Body of pancreas (tissue), 4 donors: Measurements from ENCODE around the gene AIMP2. TPM values are rescaled to one million over a fixed set of nuclear protein-coding genes. Genes with fewer than 3 reads are reported as not detected.
A peak's percentile ranks its signal among the peaks of the same experiment; 100 is the strongest.
"Not testable (repeated sequence)": the region's sequence is repeated elsewhere in the genome, so short reads cannot be mapped to it uniquely, and the experiment has no call there.

Source experiments
- ATAC-seq: fragments of 150-250 bp; one replicate; pipeline ENCODE4 v1.9.1; 2016
- DNase-seq, 4 donors: peaks; one replicate each; pipeline ENCODE4 v3.0.0-alpha.2; 2019
- H3K27ac ChIP-seq, 4 donors: fragments of 200-600 bp; sonication (generic); 1 replicate in 3 of 4; 2 replicates in 1 of 4; pipeline versions ENCODE4 v1.5.1 to v1.6.1; 2016 to 2019; ENCODE audit warnings: mild to moderate bottlenecking in 1 of 4, mixed read lengths in 1 of 4, moderate library complexity in 1 of 4
- H3K27me3 ChIP-seq, 2 donors: fragments of 200-600 bp; sonication (generic); one replicate each; pipeline ENCODE4 v1.6.0; 2016; ENCODE audit warnings: mild to moderate bottlenecking in 1 of 2
- H3K36me3 ChIP-seq, 2 donors: fragments of 200-600 bp; sonication (generic); replicated peaks in 1 of 2; 2 replicates each; pipeline ENCODE4 v1.5.1; 2016; ENCODE audit warnings: low read depth in 2 of 2; ENCODE audit not compliant: insufficient read depth in 1 of 2
- H3K4me1 ChIP-seq: fragments of 200-600 bp; sonication (generic); one replicate; pipeline ENCODE4 v1.6.0; 2016
- H3K4me3 ChIP-seq, 2 donors: fragments of 200-600 bp; sonication (generic); 1 replicate in 1 of 2; 2 replicates in 1 of 2; pipeline ENCODE4 v1.5.1; 2016 to 2019
- H3K9me3 ChIP-seq, 3 donors: fragments of 200-600 bp; sonication (generic); 1 replicate in 2 of 3; 2 replicates in 1 of 3; pipeline ENCODE4 v1.5.1; 2016
- POLR2A ChIP-seq, 3 donors: fragments of 450-650 bp; IDR thresholded peaks; one replicate each; pipeline ENCODE4 v1.6.1; 2016; ENCODE audit warnings: antibody characterized with exemption in 3 of 3, mild to moderate bottlenecking in 2 of 3
- WGBS, 2 donors: methylation state at CpG; one replicate each; pipeline ENCODE4 v1.1.5; 2017; 5-methylcytosine and 5-hydroxymethylcytosine counted together
- intact Hi-C: fragments of 100-400 bp; cut with DNase I; formaldehyde crosslinking; loops from one replicate; pipeline ENCODE4 v1.15.1; 2023
- small RNA-seq: library from RNA; depleted of rRNA; stranded (forward); fragments of <200 nt; gene quantifications from one replicate; pipeline ENCODE3, GENCODE V24; 2016
- total RNA-seq, 2 donors: library from RNA; depleted of rRNA; stranded (reverse); fragments of >200 nt; gene quantifications; one replicate each; pipeline ENCODE4 v1.1.0, GENCODE V29; 2016
- TF ChIP-seq, protein P1 (sequence below), 7 experiments: fragments of 450-650 bp in 4 of 7; fragments of 200-600 bp in 3 of 7; sonication (generic) in 3 of 7; IDR thresholded peaks; one replicate each; pipeline ENCODE4 v1.5.1; 2016 to 2019; ENCODE audit warnings: antibody characterized with exemption in 7 of 7

The AIMP2 gene
- total RNA-seq, 2 donors from 2014 or later, result 10.9 to 15.2 TPM

DNA sequence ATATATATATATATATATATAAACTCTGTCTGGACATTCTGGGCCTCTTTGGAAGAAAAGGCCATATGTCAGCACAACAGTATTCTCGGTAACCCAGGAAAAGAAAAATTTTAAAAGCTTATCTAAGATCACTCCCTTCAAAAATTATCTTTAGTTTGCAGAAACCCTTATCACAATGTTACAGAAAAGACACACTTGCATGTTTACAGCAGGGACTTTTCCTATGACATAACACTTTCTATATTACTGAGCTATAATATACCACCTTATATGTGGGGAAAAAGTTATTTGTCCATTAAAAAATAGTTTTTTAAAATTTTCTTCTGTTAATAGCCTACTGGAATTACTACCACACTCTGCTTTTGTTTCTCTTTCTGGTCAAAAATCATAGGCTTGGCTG, 47.5 kb downstream of the AIMP2 start:
- Histone ChIP-seq H3K4me3 (no peak overlapping the region), H3K4me1 (peaks cover 42% of the 10 kb centered on the region), H3K27me3 (no peaks in the 10 kb centered on the region), H3K27ac (peak overlapping the region in 1 of 4 donors; percentile 14), H3K9me3 (no peaks in the 10 kb centered on the region), H3K36me3 (peaks cover 0 to 4% of the 10 kb centered on the region in 2 donors)
- WGBS, 2 donors, result 31 to 45% methylated on average over 1 of the region's 1 CpG
- DNase-seq (no peak), ATAC-seq (no peak)
- intact Hi-C loops, result no loop called here
- no peak for TF ChIP-seq POLR2A (IDR thresholded peaks at IDR 0.05)
- TF ChIP-seq, protein P1, sequence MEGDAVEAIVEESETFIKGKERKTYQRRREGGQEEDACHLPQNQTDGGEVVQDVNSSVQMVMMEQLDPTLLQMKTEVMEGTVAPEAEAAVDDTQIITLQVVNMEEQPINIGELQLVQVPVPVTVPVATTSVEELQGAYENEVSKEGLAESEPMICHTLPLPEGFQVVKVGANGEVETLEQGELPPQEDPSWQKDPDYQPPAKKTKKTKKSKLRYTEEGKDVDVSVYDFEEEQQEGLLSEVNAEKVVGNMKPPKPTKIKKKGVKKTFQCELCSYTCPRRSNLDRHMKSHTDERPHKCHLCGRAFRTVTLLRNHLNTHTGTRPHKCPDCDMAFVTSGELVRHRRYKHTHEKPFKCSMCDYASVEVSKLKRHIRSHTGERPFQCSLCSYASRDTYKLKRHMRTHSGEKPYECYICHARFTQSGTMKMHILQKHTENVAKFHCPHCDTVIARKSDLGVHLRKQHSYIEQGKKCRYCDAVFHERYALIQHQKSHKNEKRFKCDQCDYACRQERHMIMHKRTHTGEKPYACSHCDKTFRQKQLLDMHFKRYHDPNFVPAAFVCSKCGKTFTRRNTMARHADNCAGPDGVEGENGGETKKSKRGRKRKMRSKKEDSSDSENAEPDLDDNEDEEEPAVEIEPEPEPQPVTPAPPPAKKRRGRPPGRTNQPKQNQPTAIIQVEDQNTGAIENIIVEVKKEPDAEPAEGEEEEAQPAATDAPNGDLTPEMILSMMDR (IDR thresholded peaks at IDR 0.05), result no peak

DNA sequence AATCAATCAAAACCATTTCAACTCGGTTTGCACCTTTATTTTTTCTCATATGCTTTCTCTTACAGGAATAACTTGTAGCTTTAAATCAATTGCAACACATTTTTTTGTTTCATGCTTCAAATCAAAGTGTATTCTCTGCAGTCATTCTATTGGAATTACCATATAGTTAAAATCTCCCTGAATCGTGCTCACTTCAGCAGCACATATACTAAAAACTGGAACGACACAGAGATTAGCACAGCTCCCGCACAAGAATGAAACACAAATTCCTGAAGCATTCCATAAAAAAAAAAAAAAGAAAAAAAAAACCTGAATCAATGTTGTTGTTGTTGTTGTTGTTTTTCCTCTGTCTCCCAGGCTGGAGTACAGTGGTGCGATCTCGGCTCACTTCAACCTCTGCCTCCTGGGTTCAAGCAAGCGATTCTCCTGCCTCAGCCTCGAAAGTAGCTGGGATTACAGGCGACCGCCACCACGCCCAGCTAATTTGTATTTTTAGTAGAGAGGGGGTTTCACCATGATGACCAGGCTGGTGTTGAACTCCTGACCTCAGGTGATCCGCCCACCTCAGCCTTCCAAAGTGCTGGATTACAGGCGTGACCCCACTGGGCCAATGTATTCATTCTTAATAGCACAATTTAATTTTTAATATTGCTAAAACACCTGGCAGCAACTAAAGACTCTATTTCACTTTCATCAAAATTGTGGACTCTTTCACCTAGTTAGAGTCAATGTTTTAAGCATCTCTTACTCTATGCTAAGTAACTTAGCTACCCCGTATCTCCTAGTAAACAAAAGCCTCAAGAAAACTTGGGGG, 48.5 kb downstream of the AIMP2 start:
- ATAC-seq (no peak), DNase-seq (no peak)
- Histone ChIP-seq H3K27ac (peak overlapping the region in 2 of 4 donors; percentile 96), H3K9me3 (no peaks in the 10 kb centered on the region), H3K27me3 (no peaks in the 10 kb centered on the region), H3K4me1 (peaks cover 42% of the 10 kb centered on the region), H3K36me3 (peaks cover 0 to 4% of the 10 kb centered on the region in 2 donors), H3K4me3 (peak overlapping the region in 1 of 2 donors; percentile 81)
- intact Hi-C loops, result no loop called here
- WGBS, 2 donors, result 41 to 43% methylated on average over 14 of the region's 14 CpGs
- TF ChIP-seq, protein P1 (IDR thresholded peaks at IDR 0.05), result no peak
- no peak for TF ChIP-seq POLR2A (IDR thresholded peaks at IDR 0.05)

DNA sequence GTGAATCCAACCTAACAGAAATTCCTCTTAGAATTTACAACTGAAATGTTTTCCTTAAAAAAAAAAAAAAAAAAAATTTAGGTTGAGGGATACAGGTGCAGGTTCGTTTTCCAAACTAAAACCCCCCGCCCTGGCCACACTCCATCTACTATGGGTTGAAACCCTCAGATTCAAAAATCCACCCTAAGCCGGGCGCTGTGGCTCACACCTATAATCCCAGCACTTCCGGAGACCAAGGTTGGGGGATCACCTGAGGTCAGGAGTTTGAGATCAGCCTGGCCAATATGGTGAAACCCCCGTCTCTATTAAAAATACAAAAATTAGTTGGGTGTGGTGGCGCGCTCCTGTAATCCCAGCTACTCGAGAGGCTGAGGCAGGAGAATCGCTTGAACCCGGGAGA, 50.9 kb downstream of the AIMP2 start:
- H3K9me3 ChIP-seq, H3K27me3 ChIP-seq, H3K27ac ChIP-seq, ATAC-seq, DNase-seq, H3K36me3 ChIP-seq, H3K4me3 ChIP-seq, intact Hi-C loops: not testable (repeated sequence)
- H3K4me1 ChIP-seq, result peaks cover 38% of the 10 kb centered on the region
- 77 to 92% methylated on average over 11 of the region's 11 CpGs for WGBS, 2 donors

DNA sequence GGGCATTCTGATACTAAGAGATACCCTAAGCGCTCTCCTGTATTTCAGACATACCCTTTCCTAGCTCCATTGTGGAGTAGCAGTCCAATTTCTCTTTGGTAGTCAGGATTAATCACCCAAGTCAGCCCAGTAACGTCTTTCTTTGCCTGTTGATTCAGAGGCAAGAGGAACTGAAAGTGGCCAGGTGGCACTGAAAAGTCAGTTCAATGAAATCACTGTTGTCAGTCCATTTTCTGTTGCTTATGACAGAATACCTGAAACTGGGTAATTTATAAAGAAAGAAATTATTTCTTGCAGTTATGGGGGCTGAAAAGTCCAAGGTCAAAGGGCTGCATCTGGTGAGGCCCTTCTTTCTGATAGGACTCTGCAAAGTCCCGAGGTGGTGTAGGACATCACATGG, 62.3 kb downstream of the AIMP2 start:
- Histone ChIP-seq H3K36me3 (no peaks in the 10 kb centered on the region), H3K4me3 (no peak overlapping the region), H3K9me3 (no peaks in the 10 kb centered on the region), H3K27ac (no peak overlapping the region), H3K4me1 (no peaks in the 10 kb centered on the region), H3K27me3 (no peaks in the 10 kb centered on the region)
- DNase-seq, result no peak
- 64 to 73% methylated on average over 3 of the region's 3 CpGs for WGBS, 2 donors
- intact Hi-C loops, result no loop called here
- TF ChIP-seq, protein P1 (IDR thresholded peaks at IDR 0.05), result no peak
- no peak for TF ChIP-seq POLR2A (IDR thresholded peaks at IDR 0.05)
- ATAC-seq, result no peak

Small RNA genes within 50 kb of the gene (small RNA-seq; reads per million reads assigned to genes)
- gene RF00019, result not detected
- not detected for gene RNU6-218P
- gene SNORA80D, result not detected

Other genes with a start within 250 kb of the AIMP2 start
- gene RNF216, start 227.6 kb upstream of the AIMP2 start, total RNA-seq, result 10 to 100 TPM; 17.4 to 31.6 TPM
- not detected for gene OCM, start 128.5 kb upstream of the AIMP2 start, total RNA-seq
- gene CCZ1, start 110.5 kb upstream of the AIMP2 start, total RNA-seq, result 10 to 100 TPM; 16.5 to 43.8 TPM
- gene RSPH10B, start 38.6 kb upstream of the AIMP2 start, total RNA-seq, result not detected
- 1 to 10 TPM; 6.2 to 6.6 TPM for gene PMS2, start 223 bp upstream of the AIMP2 start, total RNA-seq
- gene ANKRD61, start 22.1 kb downstream of the AIMP2 start, total RNA-seq, result not detected
- 100 to 1,000 TPM in 1 of 2 donors, 10 to 100 TPM in 1; 53.2 to 239 TPM for gene EIF2AK1, start 49.9 kb downstream of the AIMP2 start, total RNA-seq
- gene USP42, start 95.7 kb downstream of the AIMP2 start, total RNA-seq, result 1 to 10 TPM; 7.8 to 9.9 TPM